GM18499 (cell line): ENCODE measurements around the gene NBEAL2.

Source experiments
- ATAC-seq: cut with Tn5 transposase; IDR thresholded peaks from one replicate; pipeline ENCODE4 v1.9.1; 2021; ENCODE audit warnings: moderate number of reproducible peaks; ENCODE audit not compliant: insufficient read depth, unreplicated experiment

NBEAL2 gene

GRCh38 chr3:46982546-46982945 is 3.1 kb downstream of the NBEAL2 start:
- ATAC-seq = no peak

GRCh38 chr3:46984591-46985459 is 5.4 kb downstream of the NBEAL2 start:
- ATAC-seq = no peak

DNA sequence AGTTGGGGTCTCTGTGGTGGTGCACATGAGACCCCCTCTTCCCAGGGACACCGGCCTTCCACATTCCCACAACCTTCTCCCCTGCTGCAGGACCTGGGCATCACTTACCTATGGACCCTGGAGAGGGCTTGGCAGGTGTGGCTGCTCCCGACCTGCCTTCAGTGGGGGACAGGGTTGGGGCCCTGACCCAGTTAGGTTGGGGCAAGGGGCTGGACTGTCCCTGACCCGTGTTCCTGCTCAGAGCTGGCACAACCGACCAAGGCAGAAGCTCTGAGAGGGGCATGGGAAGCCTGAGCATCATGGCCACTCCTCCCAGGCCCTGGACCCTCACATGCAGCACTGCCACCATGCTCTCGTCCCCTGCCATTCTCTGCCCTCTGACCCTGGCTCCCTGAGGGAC is 6.1 kb downstream of the NBEAL2 start:
- ATAC-seq = no peak

DNA sequence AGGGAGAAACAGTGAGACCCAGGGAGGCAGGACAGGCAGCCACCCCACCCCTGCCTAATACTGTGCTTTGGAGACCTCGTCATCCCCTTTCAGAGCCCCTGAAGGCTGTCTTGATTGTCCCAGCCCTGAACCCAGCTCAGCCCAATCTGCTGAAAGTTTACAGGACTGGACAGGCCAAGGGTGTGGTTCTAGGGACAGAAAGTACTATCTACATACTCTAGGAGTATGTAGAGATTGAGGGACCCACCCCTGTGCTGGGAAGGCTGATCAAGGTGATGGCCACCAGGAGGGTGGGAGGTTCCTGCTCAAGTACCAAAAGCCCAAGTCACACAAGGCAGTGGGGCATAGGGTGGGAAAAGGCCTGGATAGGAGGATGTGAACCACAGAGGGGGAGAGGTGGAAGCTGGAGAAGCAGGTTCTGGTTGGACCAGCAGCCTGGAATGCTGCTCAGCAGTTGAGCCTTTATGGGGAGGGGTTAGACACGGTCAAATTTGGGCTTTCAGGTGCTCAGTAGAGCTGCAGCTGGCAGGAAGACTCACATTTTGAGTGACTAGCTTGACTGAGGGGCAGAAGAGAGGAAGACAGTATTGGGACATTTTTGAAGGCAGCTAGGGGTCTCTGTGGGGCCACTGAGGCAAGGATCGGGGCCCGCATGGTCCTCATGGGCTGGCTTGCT is 6.7 kb downstream of the NBEAL2 start:
- no peak for ATAC-seq

DNA sequence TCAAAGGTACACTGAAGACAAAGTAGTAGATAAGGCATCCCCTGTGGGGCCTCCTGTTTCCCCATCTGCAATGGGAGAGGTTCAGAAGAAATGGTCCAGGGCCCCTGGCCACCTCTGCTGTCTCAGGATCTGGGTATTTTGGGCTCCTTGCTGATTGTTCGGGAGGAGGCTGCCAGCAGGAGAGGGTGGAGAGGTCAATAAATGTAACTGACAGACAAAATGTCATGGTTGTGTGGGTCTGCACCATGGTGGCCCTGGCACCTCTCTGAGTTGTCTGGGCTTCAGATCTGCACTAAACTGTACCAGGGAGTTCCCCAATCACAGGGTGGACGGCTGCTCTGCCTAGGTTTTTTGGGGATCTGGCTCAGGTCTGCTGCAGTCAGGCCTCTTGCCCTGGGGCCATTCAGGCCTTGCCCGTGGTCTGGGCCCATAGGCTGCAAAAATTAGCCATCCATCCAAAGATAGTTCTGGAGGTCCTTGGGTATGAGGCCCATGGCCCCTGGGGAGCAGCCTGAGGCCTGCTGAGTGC is 7.4 kb downstream of the NBEAL2 start:
- no peak for ATAC-seq

- ATAC-seq = no peak
Measured at GRCh38 chr3:46987319-46987742, 7.9 kb downstream of the NBEAL2 start.

DNA sequence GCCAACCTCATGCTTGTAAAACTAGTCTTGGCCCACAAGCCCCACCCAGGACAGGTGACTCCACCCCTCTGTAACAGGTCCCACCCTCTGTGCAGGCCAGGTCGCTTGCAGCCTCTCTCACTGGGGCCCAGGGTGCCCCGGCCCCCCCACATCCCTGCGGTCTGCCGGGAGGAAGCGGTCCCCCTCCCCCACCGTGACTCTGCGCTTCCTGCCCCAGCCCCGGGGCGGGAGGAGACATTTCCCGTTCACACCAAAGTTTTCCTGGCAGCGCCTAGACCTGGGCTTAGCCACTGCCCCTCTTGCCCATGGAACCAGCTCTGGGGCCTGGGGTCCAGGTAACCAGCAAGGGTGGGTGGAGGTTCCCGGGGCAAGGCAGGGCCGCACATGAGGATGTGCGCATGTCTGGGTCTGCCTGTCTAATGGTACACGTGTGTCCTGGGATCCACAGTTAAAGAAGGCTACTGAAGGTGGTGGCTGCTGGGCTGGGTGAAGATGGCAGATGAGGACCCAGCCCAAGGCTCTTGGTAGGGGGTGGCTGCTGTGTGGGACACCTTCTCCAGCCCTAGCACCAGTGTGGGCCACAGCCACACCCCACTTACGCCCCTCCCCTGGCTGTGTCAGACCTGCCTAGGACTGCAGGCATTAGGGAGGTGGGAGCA is 8.4 kb downstream of the NBEAL2 start:
- ATAC-seq = peak; percentile 34

- no peak for ATAC-seq
Measured at GRCh38 chr3:46988616-46989015, 9.2 kb downstream of the NBEAL2 start.

DNA sequence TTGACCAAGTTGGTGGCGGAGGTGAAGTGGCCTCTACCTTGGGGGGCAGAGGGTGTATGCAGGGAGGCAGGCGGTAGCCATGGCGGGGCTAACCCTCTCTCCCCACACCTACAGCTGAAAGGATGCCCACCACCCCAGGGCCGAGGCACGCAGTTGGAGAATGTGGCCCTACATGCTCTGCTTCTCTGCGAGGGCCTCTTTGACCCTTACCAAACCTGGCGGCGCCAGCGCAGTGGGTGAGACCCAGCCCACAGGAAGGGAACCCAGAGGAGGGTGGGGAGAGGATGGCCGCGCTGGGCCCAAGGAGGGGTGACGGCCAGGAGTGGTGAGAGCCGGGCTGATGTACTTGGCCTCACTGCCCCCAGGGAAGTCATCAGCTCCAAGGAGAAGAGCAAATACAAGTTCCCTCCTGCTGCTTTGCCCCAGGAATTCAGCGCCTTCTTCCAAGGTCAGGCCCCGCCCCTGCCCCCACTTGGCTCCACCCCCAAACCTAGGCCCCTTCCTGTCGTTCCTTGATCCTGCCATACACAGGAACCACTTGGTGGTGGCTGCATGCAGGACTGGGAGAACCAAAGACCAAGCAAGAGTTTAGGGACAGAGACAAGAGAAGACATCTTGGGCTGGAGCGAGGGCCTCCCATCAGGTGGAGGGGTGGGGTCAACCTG is 9.8 kb downstream of the NBEAL2 start:
- no peak for ATAC-seq

DNA sequence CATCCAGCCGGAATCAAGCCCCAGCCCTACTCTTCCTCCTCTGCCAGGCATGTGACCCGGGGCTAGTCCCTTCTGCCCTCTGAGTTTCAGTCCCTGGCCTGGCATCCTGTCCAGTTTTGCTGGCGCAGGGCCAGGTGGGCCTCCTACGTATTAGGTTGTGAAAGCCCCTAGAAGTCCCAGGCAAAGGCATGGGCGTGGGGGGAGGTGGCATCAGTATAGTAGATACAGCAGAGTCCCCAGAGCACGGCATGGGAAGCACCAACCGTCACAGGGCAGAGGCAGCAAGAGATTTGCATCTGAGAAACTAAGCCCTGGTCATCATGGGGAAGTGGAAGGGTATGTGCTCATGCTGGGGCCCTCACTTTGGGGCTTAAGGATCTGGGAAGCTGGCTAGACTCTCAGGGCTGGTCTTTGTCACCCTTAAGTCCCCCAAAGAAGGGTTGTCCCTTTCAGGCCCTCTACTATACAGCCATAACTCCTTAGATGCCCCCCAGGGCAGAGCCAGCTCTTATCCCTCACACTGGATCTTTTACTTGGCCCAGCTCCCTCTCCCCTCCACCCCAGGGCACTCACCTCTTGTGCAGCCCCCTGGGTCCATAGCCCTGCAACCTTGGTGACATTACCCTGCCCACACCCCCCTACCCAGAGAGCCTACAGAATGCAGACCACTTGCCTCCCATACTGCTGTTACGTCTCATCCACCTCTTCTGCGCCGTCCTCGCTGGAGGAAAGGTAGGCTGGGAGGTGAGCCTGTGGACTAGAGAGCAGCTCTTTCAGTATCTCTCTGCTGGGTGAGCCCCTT is 11.3 kb downstream of the NBEAL2 start:
- ATAC-seq = no peak

DNA sequence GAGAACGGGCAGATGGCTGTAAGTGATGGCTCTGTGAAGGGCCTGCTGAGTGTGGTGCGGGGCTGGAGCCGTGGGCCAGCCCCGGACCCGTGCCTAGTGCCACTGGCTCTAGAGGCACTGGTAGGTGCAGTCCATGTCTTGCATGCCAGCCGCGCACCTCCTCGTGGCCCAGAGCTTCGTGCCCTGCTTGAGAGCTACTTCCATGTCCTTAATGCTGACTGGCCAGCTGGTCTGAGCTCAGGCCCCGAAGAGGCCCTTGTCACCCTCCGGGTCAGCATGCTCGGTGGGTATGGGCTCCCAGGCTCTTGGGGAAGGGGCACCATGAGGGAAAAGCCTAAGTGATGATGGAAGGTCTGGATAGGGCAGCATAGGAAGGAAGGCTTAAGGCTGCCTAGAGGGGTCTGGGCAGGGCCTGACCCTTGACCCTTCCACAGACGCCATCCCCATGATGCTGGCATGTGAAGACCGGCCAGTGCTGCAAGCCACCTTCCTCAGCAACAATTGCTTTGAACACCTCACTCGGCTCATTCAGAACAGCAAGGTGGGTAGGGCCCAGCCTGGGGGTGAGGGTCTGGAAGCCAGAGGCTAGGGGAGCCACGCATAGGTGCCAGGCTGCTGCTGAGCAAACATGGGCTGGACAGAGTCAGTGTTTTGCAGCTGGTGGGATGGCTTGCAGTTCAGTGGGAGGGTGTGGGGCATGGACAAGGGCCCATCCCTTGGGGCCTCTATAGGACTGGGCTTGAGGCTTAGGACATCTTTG is 12.1 kb downstream of the NBEAL2 start:
- ATAC-seq = no peak

DNA sequence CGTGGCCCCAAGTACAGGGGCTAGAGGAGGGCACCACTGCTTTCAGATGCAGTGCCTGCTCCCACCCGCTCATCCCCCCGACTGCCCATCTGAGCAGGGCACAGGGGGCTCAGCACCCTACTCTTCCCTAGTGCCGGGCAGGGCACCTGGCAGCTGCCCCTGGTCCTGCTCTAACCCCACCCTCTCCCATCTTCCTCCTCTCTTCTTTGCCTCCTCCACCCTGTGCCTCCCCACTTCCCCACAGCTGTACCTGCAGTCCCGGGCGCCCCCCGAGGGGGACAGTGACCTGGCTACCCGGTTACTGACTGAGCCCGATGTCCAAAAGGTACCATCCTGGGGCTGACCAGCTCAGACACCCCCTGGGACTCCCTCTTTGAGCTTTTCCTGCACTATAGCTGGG is 12.8 kb downstream of the NBEAL2 start:
- ATAC-seq = no peak

- no peak for ATAC-seq
Measured at GRCh38 chr3:46993292-46993691, 13.8 kb downstream of the NBEAL2 start.

DNA sequence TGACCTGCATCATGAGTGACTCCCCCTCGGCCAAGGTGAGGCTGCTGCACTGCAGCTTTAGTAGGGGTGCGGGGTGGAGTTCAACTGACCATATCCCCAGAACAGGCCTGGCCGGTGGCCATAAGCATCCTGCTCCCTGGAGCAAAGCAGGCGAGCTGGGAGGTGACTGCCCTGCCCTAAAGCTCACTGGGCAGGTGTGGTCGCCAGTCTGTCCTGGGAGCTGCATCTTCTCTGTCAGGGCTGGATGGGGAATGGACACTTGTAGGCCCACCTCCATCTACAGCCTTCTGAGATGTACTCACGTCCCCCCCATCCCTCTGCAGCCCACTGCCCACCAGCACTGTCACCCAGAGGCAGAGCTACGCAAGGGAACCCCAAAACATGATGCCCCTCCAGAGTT is 14.5 kb downstream of the NBEAL2 start:
- ATAC-seq = no peak

- ATAC-seq = no peak
Measured at GRCh38 chr3:46994801-46995731, 15.6 kb downstream of the NBEAL2 start.

GRCh38 chr3:46995901-46996562 is 16.6 kb downstream of the NBEAL2 start:
- no peak for ATAC-seq

- no peak for ATAC-seq
Measured at GRCh38 chr3:46996689-46997452, 17.4 kb downstream of the NBEAL2 start.
